BJ (cell line): ENCODE data around the gene WDR7. TPM values are rescaled to one million over a fixed set of nuclear protein-coding genes. Genes with fewer than 3 reads are reported as not detected.

ENCODE experiments used
- CTCF ChIA-PET: fragments of 350-600 bp; formaldehyde crosslinking; extraction: SDS; loops from one replicate; lab custom pipeline; 2021; ENCODE audit warnings: antibody characterized with exemption, inconsistent platforms; lab: Yijun Ruan, JAX
- POLR2A ChIA-PET: fragments of 300-600 bp; sonication (Branson Sonifier 250); formaldehyde crosslinking; extraction: SDS; loops from one replicate; lab custom pipeline; 2021; ENCODE audit warnings: antibody characterized with exemption; lab: Charles Lee
- DNase-seq: peaks from one replicate; pipeline ENCODE4 v3.0.0-alpha.2; 2011; ENCODE audit warnings: low read depth
- H3K27me3 ChIP-seq: 2 replicates; pipeline ENCODE4 v1.6.0; 2011; ENCODE audit warnings: low read length; ENCODE audit not compliant: control insufficient read depth, insufficient read depth
- H3K36me3 ChIP-seq: 2 replicates; pipeline ENCODE4 v1.5.1; 2011; ENCODE audit warnings: low read length; ENCODE audit not compliant: control insufficient read depth, insufficient read depth
- H3K4me3 ChIP-seq: 2 replicates; pipeline ENCODE4 v1.5.1; 2011; ENCODE audit warnings: low read depth, mild to moderate bottlenecking, control low read depth, low read length
- CTCF ChIP-seq: IDR thresholded peaks from 2 replicates; pipeline ENCODE4 v1.5.1; 2011; ENCODE audit warnings: low read depth, mild to moderate bottlenecking, control low read depth, inconsistent platforms, low read length, moderate library complexity; ENCODE audit not compliant: insufficient read depth
- polyA plus RNA-seq: library from polyadenylated mRNA; depleted of rRNA; stranded (reverse); fragments of >200 nt; gene quantifications from 2 replicates; pipeline ENCODE4 v1.2.3, GENCODE V29; 2011

The WDR7 gene
- polyA plus RNA-seq, 1 experiment: 9.7 TPM

DNA sequence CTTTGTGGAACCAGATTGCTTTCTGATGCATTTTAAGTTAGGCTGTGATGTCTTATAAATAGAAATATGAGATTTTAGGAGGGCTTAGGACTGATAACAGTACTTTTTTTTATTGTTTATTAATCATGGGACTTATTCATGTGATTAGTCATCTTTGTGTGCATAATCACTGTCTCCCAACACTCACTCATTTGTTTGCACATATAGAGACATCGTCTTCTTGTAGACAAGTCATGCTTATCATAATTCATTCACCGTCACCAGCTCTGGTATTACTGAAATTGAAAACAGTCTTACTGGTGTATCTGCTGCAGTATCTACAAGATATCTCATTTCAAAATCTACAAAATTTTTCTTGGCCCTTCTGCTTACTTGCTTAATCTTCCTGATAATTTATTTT, 45.8 kb downstream of the WDR7 start:
- ChIA-PET CTCF (no interaction called here), POLR2A (no interaction called here)
- no peaks in the 10 kb centered on the region for H3K36me3 ChIP-seq
- TF ChIP-seq CTCF: no peak
- no peaks in the 10 kb centered on the region for H3K27me3 ChIP-seq
- no peak for DNase-seq
- H3K4me3 ChIP-seq: no peak overlapping the region

DNA sequence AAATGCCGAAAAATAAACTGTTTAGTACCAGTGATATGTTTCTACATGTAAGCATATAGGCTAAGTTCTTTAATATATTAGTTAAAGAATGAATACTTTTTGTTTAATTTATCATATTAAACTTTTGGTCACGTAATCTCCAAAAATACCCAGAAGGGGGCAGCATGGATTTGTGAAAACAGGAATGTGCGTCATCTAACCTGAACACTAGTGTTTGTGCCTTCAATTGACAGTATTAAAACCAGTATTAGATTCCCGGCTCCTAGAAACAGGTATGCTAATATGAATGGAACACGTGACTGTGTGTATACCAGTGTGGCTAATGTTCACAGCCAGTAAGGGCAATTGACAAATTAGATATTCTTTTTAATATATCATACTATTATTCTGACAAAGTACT, 51.8 kb downstream of the WDR7 start:
- Histone ChIP-seq H3K27me3 (no peaks in the 10 kb centered on the region), H3K4me3 (no peak overlapping the region), H3K36me3 (no peaks in the 10 kb centered on the region)
- POLR2A ChIA-PET: no interaction called here
- no peak for DNase-seq
- peak; percentile 54 for TF ChIP-seq CTCF
- CTCF ChIA-PET: interaction anchor here (0.7 to 2.5 kb wide), 11 partner anchors 9 to 859 kb away, joined by 3 to 18 read pairs (median 4); no protein-coding TSS in a partner anchor

GRCh38 chr18:56709463-56709862, 58.3 kb downstream of the WDR7 start:
- peak; percentile 16; the same call in 1 of the 2 replicates for TF ChIP-seq CTCF
- no peaks in the 10 kb centered on the region for H3K36me3 ChIP-seq
- CTCF ChIA-PET: interaction anchor here (0.9 kb wide), 2 partner anchors 22 to 840 kb away, joined by 3 read pairs; no protein-coding TSS in a partner anchor
- H3K4me3 ChIP-seq: no peak overlapping the region
- peak; percentile 44 for DNase-seq
- POLR2A ChIA-PET: no interaction called here
- H3K27me3 ChIP-seq: no peaks in the 10 kb centered on the region

GRCh38 chr18:56711708-56712445, 60.7 kb downstream of the WDR7 start:
- Histone ChIP-seq H3K36me3 (no peaks in the 10 kb centered on the region), H3K4me3 (no peak overlapping the region), H3K27me3 (no peaks in the 10 kb centered on the region)
- TF ChIP-seq CTCF: no peak
- POLR2A ChIA-PET: no interaction called here
- DNase-seq: peak; percentile 19
- CTCF ChIA-PET: interaction anchor here (1.2 kb wide), 1 partner anchor 9 kb away, joined by 5 read pairs; no protein-coding TSS in a partner anchor

- no peak for DNase-seq
- H3K27me3 ChIP-seq: no peaks in the 10 kb centered on the region
- no peaks in the 10 kb centered on the region for H3K36me3 ChIP-seq
- H3K4me3 ChIP-seq: no peak overlapping the region
- ChIA-PET POLR2A (no interaction called here), CTCF (interaction anchor here (1.2 kb wide), 1 partner anchor 10 kb away, joined by 5 read pairs; no protein-coding TSS in a partner anchor)
- no peak for TF ChIP-seq CTCF
These were observed 61.6 kb downstream of the WDR7 start for GRCh38 chr18:56712761-56713160.
